Parathyroid adenoma (tissue), 2 donors: ENCODE data around the gene HEMGN.

Experiments used
- H2AFZ ChIP-seq: fragments of 300-600 bp; sonication (generic); one replicate; pipeline ENCODE4 v1.7.0; 2017; ENCODE audit warnings: antibody characterized with exemption, mild to moderate bottlenecking
- H3K27ac ChIP-seq: fragments of 300-600 bp; sonication (generic); one replicate; pipeline ENCODE4 v1.7.0; 2017
- H3K27me3 ChIP-seq: fragments of 300-600 bp; sonication (generic); one replicate; pipeline ENCODE4 v1.7.0; 2017; ENCODE audit warnings: low read length; ENCODE audit not compliant: control insufficient read depth, insufficient read depth
- H3K36me3 ChIP-seq: fragments of 300-600 bp; sonication (generic); one replicate; pipeline ENCODE4 v1.7.0; 2017; ENCODE audit warnings: low read length; ENCODE audit not compliant: control insufficient read depth, insufficient read depth
- H3K4me1 ChIP-seq: fragments of 300-600 bp; sonication (generic); one replicate; pipeline ENCODE4 v1.7.0; 2017; ENCODE audit warnings: control low read depth
- H3K4me2 ChIP-seq: fragments of 300-600 bp; sonication (generic); one replicate; pipeline ENCODE4 v1.7.0; 2017; ENCODE audit warnings: low read length
- H3K4me3 ChIP-seq: fragments of 300-600 bp; sonication (generic); one replicate; pipeline ENCODE4 v1.7.0; 2017; ENCODE audit warnings: low read depth, low read length
- H3K79me2 ChIP-seq: fragments of 300-600 bp; sonication (generic); one replicate; pipeline ENCODE4 v1.7.0; 2017; ENCODE audit warnings: control low read depth
- H3K9ac ChIP-seq: fragments of 300-600 bp; sonication (generic); one replicate; pipeline ENCODE4 v1.7.0; 2017; ENCODE audit warnings: mild to moderate bottlenecking
- H3K9me3 ChIP-seq: fragments of 300-600 bp; sonication (generic); one replicate; pipeline ENCODE4 v1.7.0; 2017; ENCODE audit warnings: low read length; ENCODE audit not compliant: control insufficient read depth
- TF ChIP-seq, protein P1 (sequence below): fragments of 300-600 bp; sonication (generic); IDR thresholded peaks from one replicate; pipeline ENCODE4 v1.7.0; 2017; ENCODE audit warnings: antibody characterized with exemption, mild to moderate bottlenecking
- donor health status: primary hyperparathyroidism.

The HEMGN gene

DNA sequence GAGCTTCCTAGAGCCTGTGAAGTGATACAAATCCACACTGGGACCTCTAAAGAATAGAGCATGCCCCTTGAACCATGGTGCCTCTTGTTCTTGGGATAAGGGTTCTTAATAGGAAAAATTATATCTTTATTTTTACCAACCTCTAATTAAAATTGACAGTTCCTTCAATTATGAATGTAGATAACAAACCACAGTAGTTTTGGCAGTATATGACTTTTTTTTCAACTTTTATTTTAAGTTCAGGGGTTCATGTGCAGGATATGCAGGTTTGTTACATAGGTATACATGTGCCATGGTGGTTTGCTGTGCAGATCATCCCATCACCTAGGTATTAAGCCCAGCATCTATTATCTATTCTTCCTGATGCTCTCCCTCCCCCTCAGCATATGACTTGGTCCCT lies 974 bp downstream of the HEMGN start:
- no peak overlapping the region for H3K9ac ChIP-seq
- H2AFZ ChIP-seq: no peak overlapping the region
- H3K4me1 ChIP-seq: no peaks in the 10 kb centered on the region
- no peak overlapping the region for H3K4me2 ChIP-seq
- no peaks in the 10 kb centered on the region for H3K9me3 ChIP-seq
- no peak overlapping the region for H3K4me3 ChIP-seq
- TF ChIP-seq, protein P1, sequence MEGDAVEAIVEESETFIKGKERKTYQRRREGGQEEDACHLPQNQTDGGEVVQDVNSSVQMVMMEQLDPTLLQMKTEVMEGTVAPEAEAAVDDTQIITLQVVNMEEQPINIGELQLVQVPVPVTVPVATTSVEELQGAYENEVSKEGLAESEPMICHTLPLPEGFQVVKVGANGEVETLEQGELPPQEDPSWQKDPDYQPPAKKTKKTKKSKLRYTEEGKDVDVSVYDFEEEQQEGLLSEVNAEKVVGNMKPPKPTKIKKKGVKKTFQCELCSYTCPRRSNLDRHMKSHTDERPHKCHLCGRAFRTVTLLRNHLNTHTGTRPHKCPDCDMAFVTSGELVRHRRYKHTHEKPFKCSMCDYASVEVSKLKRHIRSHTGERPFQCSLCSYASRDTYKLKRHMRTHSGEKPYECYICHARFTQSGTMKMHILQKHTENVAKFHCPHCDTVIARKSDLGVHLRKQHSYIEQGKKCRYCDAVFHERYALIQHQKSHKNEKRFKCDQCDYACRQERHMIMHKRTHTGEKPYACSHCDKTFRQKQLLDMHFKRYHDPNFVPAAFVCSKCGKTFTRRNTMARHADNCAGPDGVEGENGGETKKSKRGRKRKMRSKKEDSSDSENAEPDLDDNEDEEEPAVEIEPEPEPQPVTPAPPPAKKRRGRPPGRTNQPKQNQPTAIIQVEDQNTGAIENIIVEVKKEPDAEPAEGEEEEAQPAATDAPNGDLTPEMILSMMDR: no peak
- no peaks in the 10 kb centered on the region for H3K79me2 ChIP-seq
- no peaks in the 10 kb centered on the region for H3K36me3 ChIP-seq
- no peaks in the 10 kb centered on the region for H3K27me3 ChIP-seq
- no peak overlapping the region for H3K27ac ChIP-seq

DNA sequence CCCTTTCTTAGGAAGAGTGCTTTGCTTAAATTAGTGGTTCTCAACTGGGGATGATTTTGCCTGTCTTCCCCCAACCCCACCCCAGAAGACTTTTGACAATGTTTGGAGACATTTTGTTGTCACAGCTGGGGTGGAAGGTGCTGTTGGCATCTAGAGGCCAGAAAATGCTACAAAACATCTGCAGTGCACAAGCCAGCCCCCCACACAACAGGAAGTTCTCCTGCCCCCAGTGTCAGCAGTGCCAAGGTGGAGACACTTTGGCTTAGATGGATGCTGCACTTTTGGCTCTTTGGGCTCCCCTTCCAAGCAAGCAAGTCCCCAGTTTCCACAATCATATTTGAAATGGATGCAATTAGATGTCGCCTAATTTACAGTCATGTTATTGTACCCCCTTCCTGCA lies 2.7 kb downstream of the HEMGN start:
- no peaks in the 10 kb centered on the region for H3K27me3 ChIP-seq
- H3K9ac ChIP-seq: no peak overlapping the region
- no peak overlapping the region for H2AFZ ChIP-seq
- no peak overlapping the region for H3K4me3 ChIP-seq
- no peaks in the 10 kb centered on the region for H3K9me3 ChIP-seq
- no peaks in the 10 kb centered on the region for H3K4me1 ChIP-seq
- no peak overlapping the region for H3K27ac ChIP-seq
- H3K36me3 ChIP-seq: no peaks in the 10 kb centered on the region
- TF ChIP-seq, protein P1: no peak
- H3K79me2 ChIP-seq: no peaks in the 10 kb centered on the region
- H3K4me2 ChIP-seq: no peak overlapping the region

DNA sequence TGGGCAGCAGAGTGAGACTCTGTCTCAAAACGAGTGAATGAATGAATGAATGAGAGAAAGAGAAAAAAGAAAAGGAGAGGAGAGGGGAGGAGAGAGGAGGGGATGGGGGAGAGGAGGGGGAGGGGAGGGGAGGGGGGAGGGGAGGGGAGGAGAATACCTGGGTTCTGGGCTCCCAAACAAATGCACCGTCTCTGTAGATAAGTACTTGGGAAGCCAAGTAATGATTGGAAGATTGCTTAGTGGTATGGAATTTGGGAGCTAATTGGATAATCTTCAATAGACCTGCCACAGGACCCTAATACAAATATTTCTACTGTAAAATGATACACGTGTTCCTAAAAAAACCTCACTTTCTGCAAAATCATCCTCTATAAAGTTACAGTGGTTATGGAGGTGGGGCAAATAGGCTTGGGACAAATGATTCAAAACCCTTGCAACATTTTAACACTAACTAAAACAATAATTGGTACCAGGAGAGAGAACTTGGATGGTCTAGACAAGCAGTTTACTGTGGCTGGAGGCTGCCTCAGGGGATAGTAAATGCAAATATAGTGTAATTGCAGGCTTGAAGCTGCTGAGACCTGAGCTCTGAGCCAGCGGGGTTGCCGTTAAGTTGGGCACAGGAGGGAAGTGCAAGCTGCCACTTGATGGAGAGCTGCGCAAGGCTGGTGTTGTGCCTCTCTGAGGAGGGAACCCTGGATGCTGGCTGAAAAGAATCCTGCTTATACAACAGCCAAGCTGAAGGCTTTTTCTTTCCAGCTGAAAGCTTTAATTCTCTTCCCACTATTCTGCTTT lies 3.5 kb downstream of the HEMGN start:
- Histone ChIP-seq H3K9me3 (no peaks in the 10 kb centered on the region), H3K36me3 (no peaks in the 10 kb centered on the region), H3K27me3 (no peaks in the 10 kb centered on the region), H3K27ac (no peak overlapping the region), H3K4me1 (no peaks in the 10 kb centered on the region), H3K9ac (no peak overlapping the region), H3K4me3 (no peak overlapping the region), H3K4me2 (no peak overlapping the region), H2AFZ (no peak overlapping the region), H3K79me2 (no peaks in the 10 kb centered on the region)
- TF ChIP-seq, protein P1: no peak

DNA sequence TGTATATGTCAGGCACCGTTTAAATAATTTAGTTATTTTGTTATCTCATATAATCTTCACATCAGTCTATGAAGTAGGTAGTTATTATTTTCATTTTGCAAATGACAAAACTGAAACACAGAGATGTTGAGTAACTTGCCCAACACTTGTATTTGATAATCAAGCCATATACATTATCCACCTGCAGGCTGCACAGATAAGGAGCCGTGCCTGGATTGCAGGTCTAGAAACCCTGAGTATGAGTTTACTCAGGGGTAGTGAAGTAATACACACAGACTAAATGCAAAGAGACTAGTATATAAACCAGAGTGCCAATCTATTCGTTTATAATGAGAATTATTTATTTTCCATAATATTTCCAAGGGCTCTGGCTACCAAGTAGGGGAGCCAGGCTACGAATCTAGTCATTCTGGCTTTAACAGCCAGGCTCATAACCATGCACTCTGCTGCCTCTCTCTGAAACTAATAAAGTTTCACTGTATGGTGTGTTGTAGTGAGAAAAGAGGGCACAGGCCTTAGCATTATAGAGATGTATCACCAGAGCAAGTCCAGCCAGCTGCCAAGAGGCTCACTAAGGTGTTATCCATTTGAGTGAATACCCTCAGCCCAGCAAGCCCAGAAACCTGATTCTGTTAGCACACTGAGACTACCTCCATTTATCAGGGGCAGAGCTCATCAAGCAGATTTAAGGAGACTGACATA lies 4.5 kb downstream of the HEMGN start:
- Histone ChIP-seq H3K27ac (no peak overlapping the region), H3K4me1 (no peaks in the 10 kb centered on the region), H2AFZ (no peak overlapping the region), H3K79me2 (no peaks in the 10 kb centered on the region), H3K4me2 (no peak overlapping the region), H3K9ac (no peak overlapping the region), H3K27me3 (no peaks in the 10 kb centered on the region), H3K4me3 (no peak overlapping the region), H3K36me3 (no peaks in the 10 kb centered on the region), H3K9me3 (no peaks in the 10 kb centered on the region)
- TF ChIP-seq, protein P1: no peak
